ENCODE results near the gene CDO1. TPM values are rescaled to one million over a fixed set of nuclear protein-coding genes. Genes with fewer than 3 reads are reported as not detected.

Gene CDO1
- total RNA-seq, 1 donor from 2014 or later: not detected

- ATAC-seq (ENCODE audit: low read depth) (no peak), DNase-seq (no peak)
- peaks cover 11% of the 10 kb centered on the region for H3K36me3 Mint-ChIP-seq (ENCODE audit: low read depth)
- intact Hi-C loops (cut with micrococcal nuclease): loop anchor here (5.0 kb wide), 2 partner anchors 547 to 733 kb away; partner anchors contain the start of gene CCDC112
- H3K4me1 Mint-ChIP-seq: peaks cover 51% of the 10 kb centered on the region
- H3K9me3 Mint-ChIP-seq: no peaks in the 10 kb centered on the region
- ChIA-PET CTCF (no interaction called here), POLR2A (interaction anchor here (1.2 kb wide), 1 partner anchor 232 kb away, joined by 8 read pairs; no protein-coding TSS in a partner anchor)
- H3K27me3 Mint-ChIP-seq: no peaks in the 10 kb centered on the region
- no peak for TF ChIP-seq CTCF (IDR thresholded peaks at IDR 0.05)
- peak overlapping the region; percentile 26 for H3K27ac Mint-ChIP-seq
- H3K4me3 Mint-ChIP-seq: no peak overlapping the region
Measured at GRCh38 chr5:115844321-115844817, 27.9 kb upstream of the CDO1 start.

GRCh38 chr5:115843444-115844130 lies 27.1 kb upstream of the CDO1 start:
- H3K27ac Mint-ChIP-seq: no peak overlapping the region
- intact Hi-C loops (cut with micrococcal nuclease): loop anchor here (5.0 kb wide), 2 partner anchors 546 to 734 kb away; partner anchors contain the start of gene CCDC112
- H3K4me3 Mint-ChIP-seq: peak overlapping the region; percentile 98
- no peak for TF ChIP-seq CTCF (IDR thresholded peaks at IDR 0.05)
- no peaks in the 10 kb centered on the region for H3K9me3 Mint-ChIP-seq
- ChIA-PET CTCF (interaction anchor here (1.3 kb wide), 1 partner anchor 208 kb away, joined by 5 read pairs; no protein-coding TSS in a partner anchor), POLR2A (interaction anchor here (0.8 kb wide), 1 partner anchor 299 kb away, joined by 4 read pairs; the partner anchor contains the start of gene FEM1C)
- DNase-seq: no peak
- H3K4me1 Mint-ChIP-seq: peaks cover 59% of the 10 kb centered on the region
- H3K36me3 Mint-ChIP-seq (ENCODE audit: low read depth): peaks cover 11% of the 10 kb centered on the region
- ATAC-seq (ENCODE audit: low read depth): no peak
- H3K27me3 Mint-ChIP-seq: no peaks in the 10 kb centered on the region

- Mint-ChIP-seq H3K4me1 (peaks cover 64% of the 10 kb centered on the region), H3K4me3 (peak overlapping the region; percentile 98), H3K27me3 (no peaks in the 10 kb centered on the region), H3K27ac (peak overlapping the region; percentile 89), H3K36me3 (ENCODE audit: low read depth) (peaks cover 11% of the 10 kb centered on the region), H3K9me3 (no peaks in the 10 kb centered on the region)
- intact Hi-C loops (cut with micrococcal nuclease): loop anchor here (5.0 kb wide), 2 partner anchors 546 to 734 kb away; partner anchors contain the start of gene CCDC112
- ChIA-PET POLR2A (interaction anchor here (0.8 kb wide), 1 partner anchor 299 kb away, joined by 4 read pairs; the partner anchor contains the start of gene FEM1C), CTCF (interaction anchor here (1.3 kb wide), 1 partner anchor 208 kb away, joined by 5 read pairs; no protein-coding TSS in a partner anchor)
- no peak for ATAC-seq (ENCODE audit: low read depth)
- no peak for TF ChIP-seq CTCF (IDR thresholded peaks at IDR 0.05)
- no peak for DNase-seq
Measured at GRCh38 chr5:115842952-115843351, 26.5 kb upstream of the CDO1 start.

- DNase-seq (no peak), ATAC-seq (ENCODE audit: low read depth) (peak; percentile 34)
- Mint-ChIP-seq H3K4me3 (peak overlapping the region; percentile 98), H3K9me3 (no peaks in the 10 kb centered on the region), H3K27ac (peak overlapping the region; percentile 89), H3K27me3 (no peaks in the 10 kb centered on the region), H3K4me1 (peaks cover 67% of the 10 kb centered on the region), H3K36me3 (ENCODE audit: low read depth) (peaks cover 16% of the 10 kb centered on the region)
- POLR2A ChIA-PET: interaction anchor here (0.8 to 2.1 kb wide), 8 partner anchors 11 to 580 kb away, joined by 3 to 10 read pairs (median 6); partner anchors contain the start of genes COMMD10, FEM1C and PGGT1B
- no peak for TF ChIP-seq CTCF (IDR thresholded peaks at IDR 0.05)
- intact Hi-C loops (cut with micrococcal nuclease): loop anchor here (5.0 kb wide), 2 partner anchors 545 to 735 kb away; partner anchors contain the start of gene CCDC112
- CTCF ChIA-PET: interaction anchor here (0.7 to 1.3 kb wide), 2 partner anchors 207 to 533 kb away, joined by 3 to 5 read pairs; no protein-coding TSS in a partner anchor
Measured at GRCh38 chr5:115842089-115842935, 25.9 kb upstream of the CDO1 start.

All from activated B cell treated with CpG ODN at 0.5 μM for 24 hours (primary cell).